ENCODE measurements around the gene PLBD1. TPM values are rescaled to one million over a fixed set of nuclear protein-coding genes. Genes with fewer than 3 reads are reported as not detected.
A peak's percentile ranks its signal among the peaks of the same experiment; 100 is the strongest.

The PLBD1 gene
- total RNA-seq, 2 donors from 2014 or later: not detected

DNA sequence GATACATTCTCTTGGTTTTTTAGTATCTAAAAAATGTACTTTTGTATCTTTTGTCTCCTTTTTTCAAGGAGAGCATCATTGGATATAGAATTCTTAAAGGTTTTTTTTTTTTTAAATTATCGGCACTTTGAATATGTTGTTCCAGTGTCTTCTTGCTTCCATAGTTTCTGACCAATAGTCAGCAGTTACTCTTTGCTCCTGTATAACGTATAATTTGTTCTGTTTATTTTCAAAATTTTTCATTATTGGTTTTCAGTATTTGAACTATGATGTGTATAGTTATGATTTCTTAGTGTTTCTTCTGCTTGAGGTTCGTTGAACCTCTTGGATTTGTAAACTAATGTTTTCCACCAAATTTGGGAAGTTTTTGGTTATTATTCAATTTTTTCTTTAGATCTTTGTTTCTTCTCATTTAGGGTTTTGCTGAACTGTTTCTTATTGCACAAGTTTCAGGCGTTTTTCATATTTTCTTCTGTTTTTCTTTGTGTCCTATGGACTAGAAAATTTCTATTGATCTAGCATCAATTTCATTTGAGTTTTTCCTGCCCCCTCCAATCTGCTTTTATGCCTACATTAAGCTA, 93.9 kb downstream of the PLBD1 start:
- H3K9me3 Mint-ChIP-seq: peaks cover 8 to 27% of the 10 kb centered on the region in 2 donors
- ATAC-seq: no peak
- peaks cover 33 to 86% of the 10 kb centered on the region in 2 donors for H3K36me3 Mint-ChIP-seq

DNA sequence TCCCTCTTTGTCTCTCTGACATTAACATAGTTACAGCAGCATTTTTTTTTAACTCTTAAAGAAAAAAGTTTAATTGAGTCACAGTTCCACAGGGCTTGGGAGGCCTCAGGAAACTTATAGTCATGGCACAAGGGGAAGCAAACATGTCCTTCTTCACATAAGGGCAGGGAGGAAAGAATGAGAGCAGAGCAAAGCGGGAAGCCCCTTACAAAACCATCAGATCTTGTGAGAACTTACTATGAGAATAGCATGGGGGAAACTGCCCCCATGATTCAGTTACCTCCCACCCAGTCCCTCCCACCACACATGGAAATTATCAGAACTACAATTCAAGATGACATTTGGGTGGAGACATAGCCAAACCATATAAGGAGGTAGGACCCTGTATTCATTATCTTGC, 96.2 kb downstream of the PLBD1 start:
- H3K27ac Mint-ChIP-seq: peak overlapping the region; percentile 38 to 57
- DNase-seq (ENCODE audit: low spot score in 2 of 2): no peak
- ATAC-seq: peak; percentile 49 to 95
- peaks cover 8 to 31% of the 10 kb centered on the region in 2 donors for H3K9me3 Mint-ChIP-seq
- H3K36me3 Mint-ChIP-seq: peaks cover 28 to 85% of the 10 kb centered on the region in 2 donors

More for the DNA sequence above, 93.9 kb downstream of the PLBD1 start:
- no peak for DNase-seq (ENCODE audit: low spot score in 2 of 2)
- H3K27ac Mint-ChIP-seq: peak overlapping the region in 1 of 2 donors; percentile 44

DNA sequence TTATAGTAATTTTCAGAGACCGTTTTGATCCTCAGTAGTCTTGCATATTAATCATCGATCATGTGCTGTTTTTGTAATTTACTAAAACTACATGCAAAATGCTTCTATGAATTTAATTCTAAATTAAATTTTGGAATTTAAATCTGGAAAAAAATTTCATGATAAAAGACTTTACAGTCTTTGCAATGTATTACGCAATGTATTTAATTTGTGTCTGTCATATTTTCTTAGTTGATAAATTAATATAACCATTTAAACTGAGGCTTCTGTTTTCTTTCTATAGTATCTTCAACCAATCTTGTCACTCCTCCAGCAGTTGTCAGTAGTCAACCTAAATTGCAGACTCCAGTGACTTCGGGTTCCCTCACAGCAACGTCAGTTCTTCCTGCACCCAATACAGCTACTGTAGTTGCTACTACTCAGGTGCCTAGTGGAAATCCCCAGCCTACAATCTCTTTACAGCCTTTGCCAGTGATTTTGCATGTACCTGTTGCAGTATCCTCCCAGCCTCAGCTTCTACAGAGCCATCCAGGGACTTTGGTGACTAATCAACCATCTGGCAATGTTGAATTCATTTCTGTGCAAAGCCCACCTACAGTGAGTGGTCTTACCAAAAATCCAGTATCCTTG, 107.4 kb downstream of the PLBD1 start:
- Mint-ChIP-seq H3K9me3 (no peaks in the 10 kb centered on the region), H3K36me3 (peaks cover 5 to 50% of the 10 kb centered on the region in 2 donors), H3K27ac (peak overlapping the region in 1 of 2 donors; percentile 55)
- no peak for DNase-seq (ENCODE audit: low spot score in 2 of 2)
- peak in 1 of 2 donors; percentile 40 for ATAC-seq

DNA sequence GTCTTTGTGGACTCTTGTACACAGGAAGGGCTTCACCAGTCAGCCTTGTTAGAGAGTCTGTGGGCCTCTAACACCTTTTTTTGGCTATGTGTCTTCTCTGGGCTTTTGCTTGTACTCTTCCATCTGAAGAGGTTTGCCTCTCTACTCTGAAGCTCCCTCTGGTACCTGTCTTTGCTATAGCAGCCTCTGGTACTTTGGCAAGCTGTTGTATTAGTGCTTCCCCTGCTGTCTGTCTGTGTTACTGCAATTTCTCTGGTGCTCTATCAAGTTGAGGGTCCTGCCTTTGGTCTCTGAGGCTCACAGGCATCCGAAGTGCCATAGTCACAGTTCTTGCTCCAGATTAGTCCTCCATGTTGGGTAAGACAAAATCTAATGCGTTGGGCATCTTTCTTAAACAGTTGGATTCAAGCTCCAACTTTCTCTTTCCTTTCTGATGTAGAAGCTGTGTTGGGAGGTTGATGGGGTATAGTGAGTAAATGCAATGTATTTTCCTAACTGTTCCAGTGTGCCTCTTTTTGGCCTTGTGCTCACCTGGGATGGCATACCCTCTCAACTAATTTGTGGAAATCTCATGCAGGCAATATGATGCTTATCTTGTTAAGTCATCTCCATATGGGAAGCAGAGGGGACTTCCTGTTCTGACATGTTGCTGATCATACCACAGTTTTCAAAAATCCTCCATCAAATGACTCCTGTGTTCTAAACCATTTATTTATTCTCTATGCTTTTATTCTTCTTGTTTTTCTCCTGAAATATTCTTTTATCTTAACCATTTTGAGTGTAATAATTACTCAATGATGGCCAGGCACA, 113.4 kb downstream of the PLBD1 start:
- H3K27ac Mint-ChIP-seq: peak overlapping the region; percentile 57 to 82
- H3K9me3 Mint-ChIP-seq: peaks cover 9 to 12% of the 10 kb centered on the region in 2 donors
- H3K36me3 Mint-ChIP-seq: peaks cover 32 to 65% of the 10 kb centered on the region in 2 donors

More for the DNA sequence above, 113.4 kb downstream of the PLBD1 start:
- ATAC-seq (peak; percentile 76 to 77), DNase-seq (ENCODE audit: low spot score in 2 of 2) (peak in 1 of 2 donors; percentile 13)

Other genes starting within 250 kb of the PLBD1 start
- 10 to 100 TPM; 78.1 to 85.5 TPM for gene ATF7IP, start 202.2 kb downstream of the PLBD1 start, total RNA-seq
- gene GUCY2C, start 128.7 kb upstream of the PLBD1 start, total RNA-seq: not detected
- gene WBP11, start 235.6 kb upstream of the PLBD1 start, total RNA-seq: 100 to 1,000 TPM in 1 of 2 donors, 10 to 100 TPM in 1; 95.5 to 120 TPM
- gene C12orf60, start 235.8 kb upstream of the PLBD1 start, total RNA-seq: 1 to 10 TPM; 2.6 to 4.6 TPM
- not detected for gene SMCO3, start 246.3 kb upstream of the PLBD1 start, total RNA-seq

Data from activated naive CD4-positive, alpha-beta T cell treated with anti-CD3 and anti-CD28 coated beads, Interleukin-2, amount 50 U/mL, for 72 hours (primary cell).